Smooth muscle cell (in vitro differentiated cells): Measurements from ENCODE around the gene C10orf62. TPM values are rescaled to one million over a fixed set of nuclear protein-coding genes. Genes with fewer than 3 reads are reported as not detected.

ENCODE experiments used
- DNase-seq: peaks from one replicate; lab custom pipeline; 2025; ENCODE audit not compliant: unreplicated experiment; lab: John Stamatoyannopoulos, UW
- H2AFZ ChIP-seq: fragments of 200-600 bp; sonication (generic); 2 replicates; pipeline ENCODE4 v1.6.0; 2016; ENCODE audit warnings: antibody characterized with exemption, low read depth, mild to moderate bottlenecking
- H3F3A ChIP-seq: fragments of 200-600 bp; sonication (generic); 2 replicates; pipeline ENCODE4 v1.6.0; 2017; ENCODE audit warnings: antibody characterized with exemption, low read depth
- H3K27ac ChIP-seq: fragments of 200-600 bp; sonication (generic); 2 replicates; pipeline ENCODE4 v1.5.1; 2016; ENCODE audit warnings: low read depth, mild to moderate bottlenecking
- H3K27me3 ChIP-seq: fragments of 200-600 bp; sonication (generic); 2 replicates; pipeline ENCODE4 v1.6.1; 2016; ENCODE audit warnings: low read depth, mild to moderate bottlenecking
- H3K36me3 ChIP-seq: fragments of 200-600 bp; sonication (generic); 2 replicates; pipeline ENCODE4 v1.5.1; 2016; ENCODE audit warnings: low read depth
- H3K4me1 ChIP-seq: fragments of 200-600 bp; sonication (generic); 2 replicates; pipeline ENCODE4 v1.5.1; 2016; ENCODE audit warnings: low read depth
- H3K4me2 ChIP-seq: fragments of 200-600 bp; sonication (generic); 2 replicates; pipeline ENCODE4 v1.6.0; 2016; ENCODE audit warnings: mild to moderate bottlenecking
- H3K4me3 ChIP-seq: fragments of 200-600 bp; sonication (generic); 2 replicates; pipeline ENCODE4 v1.5.1; 2016; ENCODE audit warnings: mild to moderate bottlenecking
- H3K79me2 ChIP-seq: fragments of 200-600 bp; sonication (generic); 2 replicates; pipeline ENCODE4 v1.6.0; 2016; ENCODE audit warnings: low read depth, mild to moderate bottlenecking
- H3K9ac ChIP-seq: fragments of 200-600 bp; sonication (generic); 2 replicates; pipeline ENCODE4 v1.6.0; 2016; ENCODE audit warnings: low read depth
- H3K9me3 ChIP-seq: fragments of 200-600 bp; sonication (generic); replicated peaks from 2 replicates; pipeline ENCODE4 v1.5.1; 2016; ENCODE audit warnings: low read depth
- H4K20me1 ChIP-seq: fragments of 200-600 bp; sonication (generic); 2 replicates; pipeline ENCODE4 v1.6.0; 2016; ENCODE audit warnings: low read depth
- WGBS: methylation state at CpG from one replicate; pipeline ENCODE4 v1.1.7; 2016; ENCODE audit warnings: low lambda C conversion rate; 5-methylcytosine and 5-hydroxymethylcytosine counted together
- polyA plus RNA-seq: library from polyadenylated mRNA; unstranded; fragments of >200 nt; fragmentation: Nextera tagmentation; extraction: Ambion mirVana; gene quantifications from 2 replicates; pipeline ENCODE4 v1.2.1, GENCODE V29; 2016
- total RNA-seq: library from RNA; depleted of rRNA; stranded (reverse); fragments of >200 nt; gene quantifications from 2 replicates; pipeline ENCODE4 v1.2.3, GENCODE V29; 2014
- TF ChIP-seq, protein P1 (sequence below): fragments of 200-600 bp; sonication (generic); IDR thresholded peaks from 2 replicates; pipeline ENCODE4 v1.5.1; 2017; ENCODE audit warnings: borderline replicate concordance, mild to moderate bottlenecking, antibody characterized with exemption; ENCODE audit not compliant: insufficient read depth, poor library complexity, severe bottlenecking

The C10orf62 gene
- total and polyA plus RNA-seq, 2 experiments from 2014 or later = not detected

DNA sequence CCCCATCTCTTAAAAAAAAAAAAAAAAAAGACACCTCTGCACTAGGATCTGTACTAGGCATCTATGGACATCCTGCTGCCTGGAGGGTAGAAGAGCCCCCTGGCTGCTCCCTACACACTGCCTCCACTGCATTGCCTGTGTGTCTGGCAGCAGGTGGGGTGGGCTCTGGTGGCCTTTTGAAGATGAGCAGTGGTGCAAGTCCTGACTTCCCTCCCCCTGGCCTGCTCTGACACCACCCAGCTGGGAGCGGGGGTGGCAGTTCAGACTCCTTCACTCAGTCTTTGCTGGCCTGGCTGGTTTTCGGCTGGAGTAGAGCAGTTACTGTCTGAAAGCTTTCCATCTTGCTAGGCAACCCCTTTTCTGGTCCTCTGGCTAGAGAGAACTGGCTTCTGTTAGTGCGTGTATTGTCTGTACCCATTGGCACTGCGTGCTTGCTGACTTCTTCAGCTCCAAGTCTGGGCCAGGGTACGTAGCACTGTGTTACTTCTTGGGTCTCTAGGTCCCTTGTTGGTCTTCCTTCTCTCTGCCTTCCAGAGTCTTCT lies 17.6 kb downstream of the C10orf62 start:
- no peak overlapping the region for H3K9ac ChIP-seq
- H3K27ac ChIP-seq = no peak overlapping the region
- WGBS = 90% methylated on average over 5 of the region's 5 CpGs
- no peak overlapping the region for H2AFZ ChIP-seq
- no peak for DNase-seq
- no peaks in the 10 kb centered on the region for H3F3A ChIP-seq
- H4K20me1 ChIP-seq = no peaks in the 10 kb centered on the region
- no peak overlapping the region for H3K4me3 ChIP-seq
- no peaks in the 10 kb centered on the region for H3K4me1 ChIP-seq
- H3K79me2 ChIP-seq = no peaks in the 10 kb centered on the region
- H3K36me3 ChIP-seq = no peaks in the 10 kb centered on the region
- TF ChIP-seq, protein P1, sequence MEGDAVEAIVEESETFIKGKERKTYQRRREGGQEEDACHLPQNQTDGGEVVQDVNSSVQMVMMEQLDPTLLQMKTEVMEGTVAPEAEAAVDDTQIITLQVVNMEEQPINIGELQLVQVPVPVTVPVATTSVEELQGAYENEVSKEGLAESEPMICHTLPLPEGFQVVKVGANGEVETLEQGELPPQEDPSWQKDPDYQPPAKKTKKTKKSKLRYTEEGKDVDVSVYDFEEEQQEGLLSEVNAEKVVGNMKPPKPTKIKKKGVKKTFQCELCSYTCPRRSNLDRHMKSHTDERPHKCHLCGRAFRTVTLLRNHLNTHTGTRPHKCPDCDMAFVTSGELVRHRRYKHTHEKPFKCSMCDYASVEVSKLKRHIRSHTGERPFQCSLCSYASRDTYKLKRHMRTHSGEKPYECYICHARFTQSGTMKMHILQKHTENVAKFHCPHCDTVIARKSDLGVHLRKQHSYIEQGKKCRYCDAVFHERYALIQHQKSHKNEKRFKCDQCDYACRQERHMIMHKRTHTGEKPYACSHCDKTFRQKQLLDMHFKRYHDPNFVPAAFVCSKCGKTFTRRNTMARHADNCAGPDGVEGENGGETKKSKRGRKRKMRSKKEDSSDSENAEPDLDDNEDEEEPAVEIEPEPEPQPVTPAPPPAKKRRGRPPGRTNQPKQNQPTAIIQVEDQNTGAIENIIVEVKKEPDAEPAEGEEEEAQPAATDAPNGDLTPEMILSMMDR = no peak
- no peak overlapping the region for H3K4me2 ChIP-seq
- H3K27me3 ChIP-seq = no peaks in the 10 kb centered on the region
- no peaks in the 10 kb centered on the region for H3K9me3 ChIP-seq

- DNase-seq = no peak
- H3K4me2 ChIP-seq = no peak overlapping the region
- no peak overlapping the region for H3K9ac ChIP-seq
- TF ChIP-seq, protein P1 = no peak
- H3K79me2 ChIP-seq = no peaks in the 10 kb centered on the region
- H4K20me1 ChIP-seq = no peaks in the 10 kb centered on the region
- no peaks in the 10 kb centered on the region for H3K27me3 ChIP-seq
- no peaks in the 10 kb centered on the region for H3K4me1 ChIP-seq
- H3F3A ChIP-seq = no peaks in the 10 kb centered on the region
- no peak overlapping the region for H3K4me3 ChIP-seq
- WGBS = 91% methylated on average over 13 of the region's 13 CpGs
- no peaks in the 10 kb centered on the region for H3K9me3 ChIP-seq
- no peak overlapping the region for H3K27ac ChIP-seq
- H2AFZ ChIP-seq = no peak overlapping the region
- H3K36me3 ChIP-seq = no peaks in the 10 kb centered on the region
Measured at GRCh38 chr10:97608991-97609561, 19.6 kb downstream of the C10orf62 start.

DNA sequence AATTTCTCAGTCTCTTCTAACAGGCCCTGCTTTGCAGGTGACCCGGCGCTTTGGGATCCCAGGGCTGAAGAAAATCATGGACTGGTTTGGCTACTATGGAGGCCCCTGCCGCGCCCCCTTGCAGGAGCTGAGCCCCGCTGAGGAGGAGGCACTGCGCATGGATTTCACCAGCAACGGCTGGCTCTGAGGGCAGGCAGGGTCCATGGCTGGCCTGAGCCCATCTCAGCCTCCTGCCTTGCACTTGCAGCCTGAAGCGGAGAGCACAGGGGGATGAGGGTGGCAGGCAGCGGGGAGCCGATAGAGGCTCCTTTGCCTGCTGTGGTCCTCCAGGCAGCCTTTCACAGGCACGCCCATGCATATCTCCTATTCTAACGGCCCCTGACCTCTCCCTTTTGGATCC lies 22.0 kb downstream of the C10orf62 start:
- no peaks in the 10 kb centered on the region for H3K4me1 ChIP-seq
- H3K79me2 ChIP-seq = no peaks in the 10 kb centered on the region
- no peaks in the 10 kb centered on the region for H3K27me3 ChIP-seq
- H3K4me3 ChIP-seq = no peak overlapping the region
- H3F3A ChIP-seq = no peaks in the 10 kb centered on the region
- H4K20me1 ChIP-seq = no peaks in the 10 kb centered on the region
- no peak overlapping the region for H2AFZ ChIP-seq
- no peak overlapping the region for H3K9ac ChIP-seq
- no peaks in the 10 kb centered on the region for H3K36me3 ChIP-seq
- no peak overlapping the region for H3K27ac ChIP-seq
- no peaks in the 10 kb centered on the region for H3K9me3 ChIP-seq
- WGBS = 87% methylated on average over 12 of the region's 12 CpGs
- DNase-seq = no peak
- H3K4me2 ChIP-seq = no peak overlapping the region
- TF ChIP-seq, protein P1 = no peak

DNA sequence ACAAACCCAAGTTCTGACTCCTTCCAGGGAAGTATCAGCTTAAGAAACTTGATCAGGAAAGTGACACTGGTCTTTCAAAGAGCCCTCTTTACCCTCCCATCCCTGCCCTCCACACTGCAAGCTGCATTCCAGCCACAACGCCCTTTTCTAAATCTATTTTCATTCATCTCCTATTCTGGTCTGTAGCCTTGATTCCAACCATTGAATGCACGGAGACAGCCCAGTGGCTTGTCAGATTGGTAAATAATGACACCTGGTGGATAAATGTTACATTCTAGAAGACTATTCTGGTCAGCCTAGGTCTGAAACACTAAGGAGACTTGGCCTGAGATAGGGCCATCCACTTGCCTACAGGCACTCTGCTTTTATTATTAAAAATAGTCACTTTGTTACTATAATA lies 22.9 kb downstream of the C10orf62 start:
- Histone ChIP-seq H3F3A (no peaks in the 10 kb centered on the region), H2AFZ (no peak overlapping the region), H3K36me3 (no peaks in the 10 kb centered on the region), H3K27ac (no peak overlapping the region), H3K4me1 (no peaks in the 10 kb centered on the region), H3K4me3 (no peak overlapping the region), H3K79me2 (no peaks in the 10 kb centered on the region), H3K27me3 (no peaks in the 10 kb centered on the region), H3K9me3 (no peaks in the 10 kb centered on the region), H3K4me2 (no peak overlapping the region), H3K9ac (no peak overlapping the region), H4K20me1 (no peaks in the 10 kb centered on the region)
- 39% methylated on average over 2 of the region's 2 CpGs for WGBS
- DNase-seq = no peak
- TF ChIP-seq, protein P1 = peak; percentile 45
